Endothelial cell of umbilical vein (primary cell): ENCODE measurements around the gene PCDHGB7. TPM values are rescaled to one million over a fixed set of nuclear protein-coding genes. Genes with fewer than 3 reads are reported as not detected.

Source experiments
- BruUV-seq: library from RNA; stranded (reverse); fragments of 400-500 nt; replicated peaks from 2 replicates; lab custom pipeline; 2021; lab: Mats Ljungman, UMichigan
- CTCF ChIA-PET: fragments of 300-600, 350-600 bp; sonication (Branson Sonifier 250); formaldehyde crosslinking; loops from one replicate; lab custom pipeline; 2021; ENCODE audit warnings: antibody characterized with exemption, inconsistent platforms; lab: Charles Lee
- POLR2A ChIA-PET: fragments of 300-600, 350-600 bp; sonication (Branson Sonifier 250); formaldehyde crosslinking; loops from one replicate; lab custom pipeline; 2021; ENCODE audit warnings: antibody characterized with exemption, inconsistent platforms; lab: Charles Lee
- DNase-seq: peaks from one replicate; pipeline ENCODE4 v3.0.0-alpha.2; 2011; ENCODE audit warnings: low read depth, low spot score
- FAIRE-seq: peaks from 2 replicates; lab custom pipeline; 2011; peaks lifted over from hg19 to GRCh38; lab: Jason Lieb, UNC
- H2AFZ ChIP-seq: 2 replicates; pipeline ENCODE4 v1.6.0; 2012; ENCODE audit warnings: low read depth, low read length, control low read depth, inconsistent platforms
- H3K27ac ChIP-seq: 2 replicates; pipeline ENCODE4 v1.5.1; 2011; ENCODE audit warnings: low read depth, mild to moderate bottlenecking, control low read depth, low read length, moderate library complexity; ENCODE audit not compliant: insufficient read depth
- H3K27me3 ChIP-seq, 2 experiments: 2 replicates each; pipeline versions ENCODE4 v1.6.0 to v1.6.1; 2011; ENCODE audit warnings: low read length in 2 of 2, mixed read lengths in 1 of 2; ENCODE audit not compliant: control insufficient read depth in 2 of 2, insufficient read depth in 2 of 2
- H3K36me3 ChIP-seq, 2 experiments: 2 replicates in 1 of 2; 3 replicates in 1 of 2; pipeline ENCODE4 v1.5.1; 2011; ENCODE audit warnings: low read length in 2 of 2, mild to moderate bottlenecking in 1 of 2, moderate library complexity in 1 of 2; ENCODE audit not compliant: control insufficient read depth in 2 of 2, insufficient read depth in 2 of 2; ENCODE audit errors: extremely low read depth in 1 of 2
- H3K4me1 ChIP-seq: 3 replicates; pipeline ENCODE4 v1.5.1; 2011; ENCODE audit warnings: mild to moderate bottlenecking, low read length; ENCODE audit not compliant: control insufficient read depth, insufficient read depth; ENCODE audit errors: extremely low read depth
- H3K4me2 ChIP-seq: 2 replicates; pipeline ENCODE4 v1.6.1; 2011; ENCODE audit warnings: low read length, control low read depth, mixed read lengths; ENCODE audit not compliant: insufficient read depth
- H3K4me3 ChIP-seq, 3 experiments: fragments of 200-600 bp in 1 of 3; sonication (generic), shearing (Covaris generic) in 1 of 3; replicated peaks in 1 of 3; 2 replicates each; pipeline ENCODE4 v1.5.1; 2011 to 2016; ENCODE audit warnings: control low read depth in 3 of 3, low read length in 3 of 3, mild to moderate bottlenecking in 2 of 3, inconsistent platforms in 1 of 3, low read depth in 1 of 3, moderate library complexity in 1 of 3; ENCODE audit not compliant: insufficient read depth in 1 of 3
- H3K79me2 ChIP-seq: 2 replicates; pipeline ENCODE4 v1.6.0; 2012; ENCODE audit warnings: low read length, inconsistent platforms; ENCODE audit not compliant: control insufficient read depth, insufficient read depth
- H3K9ac ChIP-seq: replicated peaks from 2 replicates; pipeline ENCODE3; 2011; ENCODE audit warnings: low read length, control low read depth; ENCODE audit not compliant: insufficient read depth; ENCODE audit errors: extremely low read depth
- H3K9me1 ChIP-seq: replicated peaks from 3 replicates; pipeline ENCODE4 v1.6.0; 2011; ENCODE audit warnings: mild to moderate bottlenecking, low read length; ENCODE audit not compliant: control insufficient read depth, insufficient read depth; ENCODE audit errors: extremely low read depth
- H3K9me3 ChIP-seq: replicated peaks from 2 replicates; pipeline ENCODE4 v1.5.1; 2012; ENCODE audit warnings: low read length, inconsistent platforms; ENCODE audit not compliant: control insufficient read depth, insufficient read depth
- H4K20me1 ChIP-seq: replicated peaks from 2 replicates; pipeline ENCODE3; 2011; ENCODE audit warnings: mild to moderate bottlenecking, low read length; ENCODE audit not compliant: control insufficient read depth, insufficient read depth; ENCODE audit errors: extremely low read depth
- CTCF ChIP-seq, 2 donors: IDR thresholded peaks; 1 replicate in 1 of 2; 2 replicates in 1 of 2; pipeline ENCODE4 v1.5.1; 2011; ENCODE audit warnings: low read length in 2 of 2, mild to moderate bottlenecking in 2 of 2, moderate library complexity in 2 of 2, control low read depth in 1 of 2, inconsistent platforms in 1 of 2, low read depth in 1 of 2; ENCODE audit not compliant: insufficient read depth in 1 of 2; ENCODE audit errors: extremely low read depth in 1 of 2
- EZH2 ChIP-seq: IDR thresholded peaks from 2 replicates; pipeline ENCODE4 v1.6.1; 2012; ENCODE audit warnings: borderline replicate concordance, low read depth, mild to moderate bottlenecking, moderate library complexity, low read length, inconsistent platforms; ENCODE audit not compliant: severe bottlenecking
- FOS ChIP-seq: IDR thresholded peaks from 2 replicates; pipeline ENCODE4 v1.6.1; 2011; ENCODE audit warnings: mild to moderate bottlenecking, low read length, moderate library complexity, borderline replicate concordance; ENCODE audit not compliant: insufficient read depth
- GATA2 ChIP-seq: IDR thresholded peaks from 2 replicates; pipeline ENCODE4 v1.7.0; 2011; ENCODE audit warnings: low read depth, mild to moderate bottlenecking, moderate library complexity, mixed read lengths, low read length; ENCODE audit not compliant: insufficient read length, insufficient read depth
- JUN ChIP-seq: IDR thresholded peaks from 2 replicates; pipeline ENCODE4 v1.6.1; 2011; ENCODE audit warnings: borderline replicate concordance, low read depth; ENCODE audit not compliant: insufficient read length, insufficient read depth
- MYC ChIP-seq: IDR thresholded peaks from one replicate; pipeline ENCODE4 v1.6.1; 2011; ENCODE audit warnings: mild to moderate bottlenecking, low read depth, low read length
- POLR2A ChIP-seq: IDR thresholded peaks from 2 replicates; pipeline ENCODE4 v1.6.1; 2012; ENCODE audit warnings: low read depth, mild to moderate bottlenecking, control low read depth, low read length
- POLR2AphosphoS5 ChIP-seq: IDR thresholded peaks from 2 replicates; pipeline ENCODE4 v1.6.1; 2012; ENCODE audit warnings: low read depth, mild to moderate bottlenecking, control low read depth, low read length, moderate library complexity; ENCODE audit not compliant: insufficient read depth
- dilution Hi-C: fragments of 300-500 bp; cut with MboI; formaldehyde crosslinking; loops from one replicate; pipeline ENCODE4 v1.15.0; 2019; ENCODE audit warnings: low sequenced_read_pairs; ENCODE audit not compliant: extremely low pct_ligation_motif_present
- intact Hi-C: fragments of 100-400 bp; cut with micrococcal nuclease; formaldehyde crosslinking; loops from one replicate; pipeline ENCODE4 v1.10.0; 2022
- polyA plus RNA-seq, 4 experiments: library from polyadenylated mRNA; depleted of rRNA in 3 of 4; stranded (reverse) in 3 of 4; unstranded in 1 of 4; fragments of >200 nt; gene quantifications; 2 replicates each; pipeline versions ENCODE4 v1.2.1 to v1.2.3, GENCODE V29; 2011 to 2012; ENCODE audit warnings: missing spikeins in 1 of 4
- total RNA-seq: library from RNA; stranded (reverse); gene quantifications from 2 replicates; pipeline ENCODE4 v1.2.3, GENCODE V29; 2021
- TF ChIP-seq, protein P1 (sequence below): IDR thresholded peaks from 2 replicates; pipeline ENCODE4 v1.6.1; 2011; ENCODE audit not compliant: insufficient read depth, insufficient read length

PCDHGB7 gene
- total and polyA plus RNA-seq, 2 donors (not counting 3 experiments of a cell fraction or from before 2014, with no cell fraction given), result 6.5 to 13.0 TPM

DNA sequence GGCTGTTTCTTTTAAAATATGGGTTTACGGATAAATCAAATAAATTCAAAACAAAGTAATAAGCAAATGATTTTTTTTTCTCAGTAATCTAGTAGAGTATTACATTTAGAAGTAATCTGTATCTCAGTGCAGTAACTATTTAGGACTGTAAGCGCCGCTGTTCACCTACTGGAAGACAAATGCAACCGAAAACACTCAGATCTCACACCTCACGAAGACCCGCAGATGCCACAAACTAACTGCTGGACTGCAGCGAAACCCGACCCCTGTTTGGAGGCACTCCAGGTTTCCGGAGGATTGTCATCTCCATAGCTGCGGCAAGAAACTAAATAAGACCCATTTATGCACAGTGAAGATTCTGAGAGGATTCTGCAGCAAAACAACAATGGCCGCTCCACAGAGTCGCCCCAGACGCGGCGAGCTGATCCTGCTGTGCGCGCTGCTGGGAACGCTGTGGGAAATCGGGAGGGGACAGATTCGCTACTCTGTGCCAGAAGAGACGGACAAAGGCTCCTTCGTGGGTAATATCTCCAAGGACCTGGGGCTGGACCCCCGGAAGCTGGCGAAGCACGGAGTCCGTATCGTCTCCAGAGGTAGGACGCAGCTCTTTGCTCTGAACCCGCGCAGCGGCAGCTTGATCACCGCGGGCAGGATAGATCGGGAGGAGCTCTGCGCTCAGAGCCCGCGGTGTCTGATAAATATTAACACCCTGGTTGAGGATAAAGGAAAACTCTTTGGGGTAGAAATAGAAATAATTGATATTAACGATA lies 24.9 kb upstream of the PCDHGB7 start, which contains the start of gene PCDHGA8:
TSS of gene PCDHGA8 (plus strand) at position 205 of the 770 bp plus-strand sequence. CDS start at position 386, 181 bp downstream.
- H3K79me2 ChIP-seq, result no peaks in the 10 kb centered on the region
- TF ChIP-seq POLR2AphosphoS5 (no peak), POLR2A (no peak), CTCF (IDR thresholded peaks at IDR 0.05; ENCODE audit: extremely low read depth in 1 of 2, insufficient read depth in 1 of 2, low read depth in 1 of 2, low read length in 2 of 2) (peak in 1 of 2 donors; percentile 18)
- CTCF ChIA-PET, result interaction anchor here (0.8 to 3.7 kb wide), 5 partner anchors 19 to 171 kb away, joined by 3 to 16 read pairs (median 4); partner anchors contain the start of genes PCDHGA10, PCDHGA3 and PCDHGA6
- dilution Hi-C loops (no loop called here), intact Hi-C loops (no loop called here)
- DNase-seq (no peak), FAIRE-seq (peak; percentile 26)
- no TSS peak for BruUV-seq
- H2AFZ ChIP-seq, result no peak within 1 kb of the TSS
- H3K27me3 ChIP-seq, result peaks cover 28 to 76% of the 10 kb centered on the region in 2 experiments
- no peak within 1 kb of the TSS for H3K27ac ChIP-seq
- no peaks in the 10 kb centered on the region for H4K20me1 ChIP-seq
- H3K4me3 ChIP-seq, result no peak within 1 kb of the TSS
- H3K9me1 ChIP-seq, result no peaks in the 10 kb centered on the region
- no peaks in the 10 kb centered on the region for H3K36me3 ChIP-seq
- H3K9ac ChIP-seq, result no peak within 1 kb of the TSS
- no peak within 1 kb of the TSS for H3K4me2 ChIP-seq
- no peaks in the 10 kb centered on the region for H3K4me1 ChIP-seq
- peaks cover 2% of the 10 kb centered on the region for H3K9me3 ChIP-seq
- POLR2A ChIA-PET, result no interaction called here

DNA sequence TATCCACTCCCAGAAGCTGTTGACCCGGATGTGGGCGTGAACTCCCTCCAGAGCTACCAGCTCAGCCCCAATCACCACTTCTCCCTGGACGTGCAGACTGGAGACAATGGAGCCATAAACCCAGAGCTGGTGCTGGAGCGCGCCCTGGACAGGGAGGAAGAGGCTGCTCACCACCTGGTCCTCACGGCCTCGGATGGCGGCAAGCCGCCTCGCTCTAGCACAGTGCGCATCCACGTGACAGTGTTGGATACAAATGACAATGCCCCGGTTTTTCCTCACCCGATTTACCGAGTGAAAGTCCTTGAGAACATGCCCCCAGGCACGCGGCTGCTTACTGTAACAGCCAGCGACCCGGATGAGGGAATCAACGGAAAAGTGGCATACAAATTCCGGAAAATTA lies 24.2 kb upstream of the PCDHGB7 start:
- CTCF ChIA-PET, result interaction anchor here (0.8 to 3.7 kb wide), 4 partner anchors 20 to 171 kb away, joined by 3 to 16 read pairs (median 6); partner anchors contain the start of genes PCDHGA10 and PCDHGA3
- Histone ChIP-seq H3K4me2 (no peak overlapping the region), H3K9me1 (no peaks in the 10 kb centered on the region), H3K36me3 (no peaks in the 10 kb centered on the region), H3K4me3 (no peak overlapping the region), H3K27ac (no peak overlapping the region), H3K4me1 (no peaks in the 10 kb centered on the region), H2AFZ (no peak overlapping the region), H3K79me2 (no peaks in the 10 kb centered on the region), H3K9me3 (peaks cover 2% of the 10 kb centered on the region), H3K27me3 (peaks cover 29 to 75% of the 10 kb centered on the region in 2 experiments), H3K9ac (no peak overlapping the region), H4K20me1 (no peaks in the 10 kb centered on the region)
- no TSS peak for BruUV-seq
- no peak for TF ChIP-seq GATA2
- TF ChIP-seq POLR2A, result no peak
- TF ChIP-seq FOS, result no peak
- no peak for TF ChIP-seq POLR2AphosphoS5
- no peak for TF ChIP-seq EZH2
- no peak for TF ChIP-seq JUN
- TF ChIP-seq, protein P1, sequence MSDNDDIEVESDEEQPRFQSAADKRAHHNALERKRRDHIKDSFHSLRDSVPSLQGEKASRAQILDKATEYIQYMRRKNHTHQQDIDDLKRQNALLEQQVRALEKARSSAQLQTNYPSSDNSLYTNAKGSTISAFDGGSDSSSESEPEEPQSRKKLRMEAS, result no peak
- no peak for TF ChIP-seq MYC
- TF ChIP-seq CTCF (IDR thresholded peaks at IDR 0.05; ENCODE audit: extremely low read depth in 1 of 2, insufficient read depth in 1 of 2, low read depth in 1 of 2, low read length in 2 of 2), result no peak
- dilution Hi-C loops (no loop called here), intact Hi-C loops (no loop called here)
- no peak for FAIRE-seq
- no peak for DNase-seq
- POLR2A ChIA-PET, result no interaction called here
